ENCODE measurements around the gene LRMDA. TPM values are rescaled to one million over a fixed set of nuclear protein-coding genes. Genes with fewer than 3 reads are reported as not detected.

The LRMDA gene
- total and polyA plus RNA-seq, 2 of the 8 experiments (the other 6 are each of a cell fraction or from before 2014, with no cell fraction given) = 0.86 to 2.8 TPM

DNA sequence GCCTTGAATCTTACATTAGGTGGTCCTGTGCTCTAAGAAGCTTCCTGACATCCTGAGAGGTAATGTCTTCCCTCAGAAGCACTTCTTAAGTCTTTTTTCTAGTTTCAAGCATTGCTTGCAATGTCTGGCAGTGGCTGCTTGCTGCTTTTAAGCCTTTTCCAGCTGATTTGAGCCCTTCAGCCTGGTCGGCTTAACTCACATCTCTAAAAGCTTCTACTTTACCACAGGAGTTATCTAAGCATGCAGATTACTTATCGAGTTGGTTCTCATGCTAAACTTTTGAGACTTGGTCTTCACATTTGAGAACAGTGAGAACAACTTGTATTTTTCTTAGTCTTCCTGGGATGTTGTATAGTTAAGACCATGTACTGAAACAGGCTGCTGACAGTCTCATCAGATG lies 3.9 kb downstream of the LRMDA start:
- H2BK5ac ChIP-seq (ENCODE audit: low read depth, low read length) = no peak overlapping the region
- H2AK5ac ChIP-seq (ENCODE audit: low read depth, low read length) = no peak overlapping the region
- H3K18ac ChIP-seq (ENCODE audit: extremely low read depth, low read length) = no peak overlapping the region
- no peak overlapping the region for H2AFZ ChIP-seq (ENCODE audit: low read length)
- FAIRE-seq (no peak), DNase-seq (ENCODE audit: low read depth in 1 of 2, low spot score in 2 of 2) (no peak)
- H3K27me3 ChIP-seq (replicated peaks in 1 of 4; ENCODE audit: control insufficient read depth in 3 of 4, extremely low read depth in 1 of 4, insufficient read depth in 3 of 4, low read length in 3 of 4) = peaks cover 34 to 71% (median 55%) of the 10 kb centered on the region in 4 experiments
- H4K91ac ChIP-seq (replicated peaks; ENCODE audit: insufficient read length, low read length) = no peak overlapping the region
- no peak overlapping the region for H4K5ac ChIP-seq (ENCODE audit: insufficient read length, low read depth, low read length)
- H3K36me3 ChIP-seq (ENCODE audit: control insufficient read depth in 2 of 4, insufficient read depth in 4 of 4, low read length in 3 of 4) = no peaks in the 10 kb centered on the region
- no peak overlapping the region for H2BK15ac ChIP-seq (ENCODE audit: low read length)
- H3K23ac ChIP-seq (ENCODE audit: insufficient read length) = no peak overlapping the region
- no peaks in the 10 kb centered on the region for H3K79me2 ChIP-seq (ENCODE audit: control insufficient read depth in 1 of 2, insufficient read depth in 2 of 2, low read length in 2 of 2)
- TF ChIP-seq SIX5 (IDR thresholded peaks at IDR 0.05; ENCODE audit: low read depth, low read length) (no peak), KDM5A (IDR thresholded peaks at IDR 0.05; ENCODE audit: low read length) (no peak), KDM4A (IDR thresholded peaks at IDR 0.05; ENCODE audit: low read depth, low read length, severe bottlenecking) (no peak), ASH2L (IDR thresholded peaks at IDR 0.05; ENCODE audit: low read length) (no peak), TBP (IDR thresholded peaks at IDR 0.05; ENCODE audit: low read depth, low read length) (no peak), CBX5 (IDR thresholded peaks at IDR 0.05; ENCODE audit: low read depth, low read length) (no peak), TAF7 (optimal IDR thresholded peaks at IDR 0.05; ENCODE audit: borderline replicate concordance, low read depth, low read length) (no peak), ZNF274 (IDR thresholded peaks at IDR 0.05; ENCODE audit: borderline replicate concordance, extremely low read depth, low read length) (no peak)
- TF ChIP-seq, protein P1, sequence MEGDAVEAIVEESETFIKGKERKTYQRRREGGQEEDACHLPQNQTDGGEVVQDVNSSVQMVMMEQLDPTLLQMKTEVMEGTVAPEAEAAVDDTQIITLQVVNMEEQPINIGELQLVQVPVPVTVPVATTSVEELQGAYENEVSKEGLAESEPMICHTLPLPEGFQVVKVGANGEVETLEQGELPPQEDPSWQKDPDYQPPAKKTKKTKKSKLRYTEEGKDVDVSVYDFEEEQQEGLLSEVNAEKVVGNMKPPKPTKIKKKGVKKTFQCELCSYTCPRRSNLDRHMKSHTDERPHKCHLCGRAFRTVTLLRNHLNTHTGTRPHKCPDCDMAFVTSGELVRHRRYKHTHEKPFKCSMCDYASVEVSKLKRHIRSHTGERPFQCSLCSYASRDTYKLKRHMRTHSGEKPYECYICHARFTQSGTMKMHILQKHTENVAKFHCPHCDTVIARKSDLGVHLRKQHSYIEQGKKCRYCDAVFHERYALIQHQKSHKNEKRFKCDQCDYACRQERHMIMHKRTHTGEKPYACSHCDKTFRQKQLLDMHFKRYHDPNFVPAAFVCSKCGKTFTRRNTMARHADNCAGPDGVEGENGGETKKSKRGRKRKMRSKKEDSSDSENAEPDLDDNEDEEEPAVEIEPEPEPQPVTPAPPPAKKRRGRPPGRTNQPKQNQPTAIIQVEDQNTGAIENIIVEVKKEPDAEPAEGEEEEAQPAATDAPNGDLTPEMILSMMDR (IDR thresholded peaks at IDR 0.05; ENCODE audit: control extremely low read depth in 1 of 3, insufficient read depth in 1 of 3, low read depth in 1 of 3, low read length in 3 of 3) = no peak
- H3K4me1 ChIP-seq (replicated peaks in 1 of 4; ENCODE audit: control insufficient read depth in 3 of 4, insufficient read depth in 4 of 4, low read length in 3 of 4) = peaks cover 2 to 9% (median 7%) of the 10 kb centered on the region in 4 experiments
- H3K27ac ChIP-seq (ENCODE audit: low read depth, low read length) = no peak overlapping the region
- H3K9ac ChIP-seq (replicated peaks in 1 of 4; ENCODE audit: extremely low read depth in 1 of 4, low read depth in 3 of 4, low read length in 3 of 4) = no peak overlapping the region
- CTCF ChIA-PET (ENCODE audit: partially characterized antibody) = interaction anchor here (1.1 kb wide), 1 partner anchor 12 kb away, joined by 3 read pairs; no protein-coding TSS in a partner anchor
- peaks cover 4% of the 10 kb centered on the region; the same call in 1 of the 2 replicates for H3K23me2 ChIP-seq (ENCODE audit: low read depth, low read length)
- no peak overlapping the region for H3K14ac ChIP-seq (ENCODE audit: insufficient read length)
- no peak overlapping the region for H3K4me3 ChIP-seq (ENCODE audit: extremely low read depth in 1 of 4, insufficient read depth in 2 of 4, low read depth in 3 of 4, low read length in 4 of 4)
- no peak overlapping the region for H2BK20ac ChIP-seq (ENCODE audit: low read length)
- H2BK12ac ChIP-seq (ENCODE audit: low read depth, low read length) = no peak overlapping the region
- POLR2A ChIA-PET (ENCODE audit: partially characterized antibody) = no interaction called here
- H3K56ac ChIP-seq (replicated peaks; ENCODE audit: insufficient read length, low read depth, low read length) = no peak overlapping the region
- H3K4ac ChIP-seq (replicated peaks; ENCODE audit: insufficient read length, low read depth, low read length) = no peak overlapping the region
- H3K79me1 ChIP-seq (ENCODE audit: low read depth, low read length) = no peaks in the 10 kb centered on the region
- peaks cover 5% of the 10 kb centered on the region in 2 experiments for H4K20me1 ChIP-seq (replicated peaks in 1 of 2; ENCODE audit: control insufficient read depth in 1 of 2, insufficient read depth in 2 of 2, low read length in 2 of 2)
- WGBS, 2 experiments (ENCODE audit: extremely low coverage in 1 of 2, insufficient coverage in 1 of 2, insufficient read length in 1 of 2, insufficient replicate concordance in 2 of 2, low coverage in 1 of 2, low lambda C conversion rate in 2 of 2, missing lambda C conversion rate in 1 of 2) = 80% methylated on average over 2 of the region's 2 CpGs; no CpG with 5 or more reads in 1 of the 2 experiments
- no peak overlapping the region for H4K8ac ChIP-seq (ENCODE audit: extremely low read depth, insufficient read depth, low read length)
- H2BK120ac ChIP-seq (replicated peaks; ENCODE audit: low read depth, low read length) = no peak overlapping the region
- no peak overlapping the region for H3K4me2 ChIP-seq (ENCODE audit: insufficient read depth in 1 of 2, low read depth in 2 of 2, low read length in 2 of 2)
- H3K9me3 ChIP-seq (ENCODE audit: insufficient read depth in 2 of 2, low read depth in 1 of 2, low read length in 1 of 2) = no peaks in the 10 kb centered on the region
